Stimulated activated CD8-positive, alpha-beta memory T cell treated with anti-CD3 and anti-CD28 coated beads, Interleukin-4, amount 100 ng/mL, for 1 hour (primary cell): Measurements from ENCODE around the gene AGK.
"Not testable (repeated sequence)": the region's sequence is repeated elsewhere in the genome, so short reads cannot be mapped to it uniquely, and the experiment has no call there.

ENCODE experiments used
- DNase-seq, 2 donors: peaks; one replicate each; pipeline ENCODE4 v3.0.0-alpha.2; 2020; ENCODE audit warnings: low read depth in 2 of 2, low spot score in 1 of 2

AGK gene

DNA sequence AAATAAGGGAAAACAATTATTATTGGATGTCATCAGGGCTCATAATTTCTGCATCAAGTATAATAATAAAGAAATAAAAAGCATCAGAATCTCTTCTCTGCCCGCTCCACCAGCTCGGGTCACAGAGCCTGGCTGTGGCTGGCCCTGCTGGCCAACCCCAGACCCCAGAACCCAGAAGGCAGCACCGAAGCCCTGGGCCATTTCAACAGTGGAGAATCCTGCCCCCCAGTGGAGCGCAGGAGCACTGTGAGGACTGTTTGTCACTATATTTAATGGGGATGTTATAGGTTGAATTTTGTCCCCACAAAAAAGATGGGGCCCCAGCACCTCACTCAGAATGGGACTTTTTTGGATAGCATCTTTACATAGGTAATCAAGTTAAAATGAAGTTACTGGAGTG is 123.5 kb downstream of the AGK start:
- no peak for DNase-seq

DNA sequence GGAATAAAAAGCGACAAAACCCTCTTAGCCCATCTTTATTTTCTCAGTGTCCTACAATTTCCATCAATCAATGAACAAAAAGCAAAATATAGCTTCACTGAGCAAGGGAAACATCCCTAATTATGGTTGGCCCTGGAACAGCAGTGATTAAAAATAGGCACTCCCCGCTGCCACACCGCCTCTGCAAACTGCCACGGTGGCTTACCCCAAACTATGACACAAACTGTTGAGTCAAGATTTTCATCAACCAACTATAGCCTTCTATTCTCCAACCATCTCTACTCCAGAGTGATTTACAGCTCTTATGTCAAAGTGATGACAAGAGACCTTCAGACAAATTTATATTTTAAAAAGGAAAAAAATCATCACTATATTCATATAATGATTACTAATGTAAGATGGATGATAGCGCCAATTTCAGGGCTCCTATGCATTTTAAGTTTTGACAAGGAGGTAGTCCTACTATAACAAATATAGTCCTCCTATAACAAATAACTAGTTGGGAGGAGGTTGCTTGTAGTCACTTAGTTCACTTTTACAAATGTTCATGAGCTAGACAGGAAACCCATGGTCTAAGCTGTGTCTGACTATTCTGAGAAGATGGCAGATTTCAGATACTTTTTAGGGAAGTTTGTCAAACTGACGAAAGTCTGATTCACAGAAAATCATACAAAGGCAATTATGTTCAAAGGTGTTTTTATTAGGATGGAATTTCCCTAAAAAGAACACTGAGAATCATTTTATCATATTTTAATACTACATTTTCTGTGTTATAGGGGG is 124.4 kb downstream of the AGK start:
- no peak for DNase-seq

DNA sequence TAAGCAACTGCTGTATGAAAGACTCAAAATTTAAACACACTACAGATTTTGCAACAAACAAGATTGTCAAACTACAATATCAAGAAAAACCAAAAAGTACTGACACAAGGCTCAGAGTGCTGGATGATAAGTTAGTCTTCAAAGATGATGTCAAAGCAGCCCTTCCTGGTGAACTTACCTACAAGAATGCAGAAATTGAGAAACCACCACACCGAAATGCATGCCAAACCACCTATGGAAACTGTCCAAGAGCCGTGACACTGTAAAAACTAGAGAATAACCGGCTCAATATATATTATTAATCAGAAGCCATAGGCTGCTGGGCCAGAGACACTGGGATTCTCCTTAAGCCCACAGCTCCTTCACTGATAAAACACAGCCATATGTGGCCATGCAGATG is 125.4 kb downstream of the AGK start:
- no peak for DNase-seq

DNA sequence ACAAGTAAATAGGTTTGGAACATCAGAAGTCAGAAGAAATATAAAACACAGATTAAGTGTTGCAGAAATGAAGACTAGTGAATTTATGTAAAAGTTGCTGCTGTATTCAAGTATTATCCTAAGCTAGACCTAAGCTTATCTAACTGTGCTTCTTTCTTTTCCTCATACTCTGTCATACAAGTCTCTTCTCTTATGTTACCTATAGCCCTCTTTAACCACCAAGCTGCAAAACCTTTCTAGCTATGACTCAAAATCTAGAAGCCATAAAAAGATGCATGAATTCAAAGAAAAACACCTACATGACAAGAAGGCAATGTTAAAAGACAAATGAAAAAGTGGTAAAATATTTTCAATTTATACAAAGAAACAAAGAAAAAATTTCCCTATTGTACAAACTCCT is 127.8 kb downstream of the AGK start:
- DNase-seq: no peak

DNA sequence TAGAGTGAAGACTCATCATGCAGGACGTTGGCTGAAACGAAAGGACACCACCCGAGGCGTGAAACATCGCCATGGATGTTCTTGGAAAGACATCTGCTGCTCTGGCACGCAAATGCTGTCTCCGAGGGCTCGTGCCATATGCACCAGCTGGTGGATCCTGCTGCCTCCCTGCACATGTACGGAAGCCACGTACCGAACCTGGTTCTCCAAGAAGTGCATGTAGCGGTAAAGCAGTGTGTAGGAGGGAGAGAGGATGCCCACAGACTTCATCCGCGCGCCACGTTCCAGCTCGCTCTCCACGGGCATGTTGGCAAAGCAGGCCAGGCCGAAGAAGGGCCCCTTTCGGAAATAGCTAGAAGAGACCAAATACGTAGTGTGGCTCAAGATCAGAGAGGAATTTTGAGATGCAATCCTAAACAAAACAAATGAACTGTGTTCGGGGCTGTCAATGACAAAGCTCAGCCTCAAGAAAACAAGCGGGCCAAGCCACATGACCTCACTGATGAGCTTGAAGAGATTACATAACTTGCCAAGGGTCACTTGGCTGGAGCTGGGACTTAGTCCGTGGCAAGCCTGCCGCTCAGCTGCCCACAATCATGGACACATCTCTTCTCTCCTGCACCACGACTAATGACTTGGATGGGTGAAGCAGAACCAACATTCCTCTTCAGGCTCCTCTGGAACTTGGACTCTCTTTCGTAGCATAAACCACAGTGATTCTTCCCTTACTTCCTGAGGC is 134.2 kb downstream of the AGK start:
- DNase-seq: no peak

DNA sequence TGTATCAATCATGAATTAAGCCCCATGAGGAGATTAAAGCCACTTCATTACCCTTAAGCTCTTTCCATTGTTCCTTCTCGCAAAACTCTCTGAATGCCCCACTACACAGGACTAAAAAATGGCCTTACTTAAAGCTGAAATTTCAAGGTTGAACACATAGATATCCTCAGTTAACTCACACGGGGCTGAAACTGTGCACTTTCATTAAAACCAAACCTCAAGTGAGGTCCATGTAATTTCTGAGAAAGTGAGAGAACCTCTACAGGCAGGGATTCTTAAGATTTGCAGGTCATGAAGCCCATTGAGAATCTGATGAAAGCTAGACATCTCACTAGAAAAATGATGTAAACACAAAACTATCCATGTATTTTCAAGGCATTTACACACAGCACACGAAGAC is 134.9 kb downstream of the AGK start:
- DNase-seq: no peak

DNA sequence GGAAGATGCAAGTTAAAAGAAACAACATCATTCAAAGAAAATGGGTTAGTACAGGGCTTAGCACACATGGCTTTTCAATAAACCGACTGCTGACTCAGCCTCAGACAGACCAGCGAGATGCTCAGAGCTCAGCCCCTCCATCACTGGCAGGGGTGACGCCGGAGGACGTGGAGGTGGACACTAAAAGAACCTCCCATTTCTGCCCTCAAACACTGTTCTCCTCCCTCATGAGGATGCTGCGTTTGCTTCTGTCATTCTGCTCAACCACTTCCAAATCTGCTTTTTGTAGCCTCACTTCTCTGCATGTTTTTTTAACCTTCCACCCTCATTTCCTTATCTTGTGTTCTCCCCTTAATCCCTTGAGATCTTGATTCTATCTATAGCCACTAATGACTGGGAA is 135.5 kb downstream of the AGK start:
- DNase-seq: no peak

DNA sequence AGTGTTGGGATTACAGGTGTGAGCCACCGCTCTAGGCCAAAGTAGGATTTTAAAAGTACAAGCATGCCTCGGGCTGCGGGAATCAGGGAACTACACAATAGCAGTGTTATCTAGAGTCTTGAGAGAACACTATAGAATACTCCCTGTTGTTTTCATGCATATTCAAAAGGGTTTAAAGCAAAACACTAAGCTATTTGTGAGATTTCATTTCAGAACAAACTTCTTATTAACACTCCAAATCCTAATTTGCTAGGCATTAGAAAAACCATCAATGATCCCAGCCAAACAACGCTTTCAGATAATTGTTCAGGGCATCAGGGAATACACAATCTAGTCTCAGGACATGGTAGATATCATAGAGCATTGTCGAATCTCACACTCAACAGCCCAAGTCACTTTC is 136.8 kb downstream of the AGK start:
- no peak for DNase-seq

DNA sequence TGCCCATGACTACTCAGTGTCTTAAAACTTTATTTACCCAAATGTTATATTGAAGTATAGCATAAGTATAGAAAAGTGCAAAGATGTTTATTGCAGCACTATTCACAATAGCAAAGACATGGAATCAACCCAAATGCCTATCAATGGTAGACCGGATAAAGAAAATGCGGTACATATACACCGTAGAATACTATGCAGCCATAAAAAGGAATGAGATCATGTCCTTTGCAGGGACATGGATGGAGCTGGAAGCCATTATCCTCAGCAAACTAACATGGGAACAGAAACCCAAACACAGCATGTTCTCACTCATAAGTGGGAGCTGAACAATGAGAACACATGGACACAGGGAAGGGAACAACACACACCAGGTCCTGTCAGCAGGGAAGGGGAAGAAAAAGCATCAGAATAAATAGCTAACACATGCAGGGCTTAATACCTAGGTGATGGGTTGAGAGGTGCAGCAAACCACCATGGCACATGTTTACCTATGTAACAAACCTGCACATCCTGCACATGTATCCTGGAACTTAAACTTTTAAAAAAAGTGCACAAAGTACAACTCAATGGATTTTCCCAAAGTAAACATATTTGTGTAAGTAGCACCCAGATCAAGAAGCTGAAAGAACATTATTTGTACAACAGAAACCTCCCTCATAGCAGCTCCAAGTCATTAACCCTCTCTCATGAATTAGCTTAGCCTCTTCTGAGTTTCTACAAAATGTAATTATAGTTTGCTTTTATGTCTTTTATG is 138.0 kb downstream of the AGK start:
- not testable (repeated sequence) for DNase-seq

DNA sequence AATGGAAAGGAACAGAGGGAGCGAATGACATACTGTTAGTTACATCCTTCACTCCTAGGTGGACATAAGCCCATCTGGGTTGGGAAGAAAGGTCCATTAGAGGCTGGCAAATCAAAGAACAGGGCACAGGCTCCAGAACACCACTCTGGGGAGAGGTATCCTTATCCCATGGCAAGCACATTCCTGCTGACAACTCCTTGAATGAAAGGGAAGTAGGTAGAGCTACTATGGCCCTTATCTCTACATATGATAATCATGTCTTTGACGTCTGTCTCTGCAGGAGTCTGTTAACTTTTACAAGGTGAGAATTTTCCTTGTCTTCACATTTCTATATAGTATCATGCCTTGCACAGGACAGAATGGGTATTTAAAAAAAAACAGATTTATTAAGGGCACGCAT is 140.3 kb downstream of the AGK start:
- no peak for DNase-seq

DNA sequence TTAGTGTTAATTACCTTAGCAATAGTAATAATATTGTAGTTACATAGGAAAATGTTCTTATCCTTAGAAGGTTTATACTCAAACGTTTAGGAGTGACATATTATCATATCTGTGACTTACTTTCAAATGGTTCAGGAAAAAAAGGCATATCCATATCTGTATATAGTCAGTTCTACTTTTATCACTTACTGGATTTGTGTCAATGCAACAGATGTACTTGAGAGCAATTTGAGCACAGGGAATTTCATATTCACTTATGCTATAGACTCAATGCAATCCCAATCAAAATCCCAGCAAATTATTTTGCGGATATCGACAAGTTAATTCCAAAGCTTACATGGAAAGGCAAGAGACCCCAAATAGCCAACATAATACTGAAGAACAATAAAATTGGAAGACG is 140.8 kb downstream of the AGK start:
- DNase-seq: no peak

DNA sequence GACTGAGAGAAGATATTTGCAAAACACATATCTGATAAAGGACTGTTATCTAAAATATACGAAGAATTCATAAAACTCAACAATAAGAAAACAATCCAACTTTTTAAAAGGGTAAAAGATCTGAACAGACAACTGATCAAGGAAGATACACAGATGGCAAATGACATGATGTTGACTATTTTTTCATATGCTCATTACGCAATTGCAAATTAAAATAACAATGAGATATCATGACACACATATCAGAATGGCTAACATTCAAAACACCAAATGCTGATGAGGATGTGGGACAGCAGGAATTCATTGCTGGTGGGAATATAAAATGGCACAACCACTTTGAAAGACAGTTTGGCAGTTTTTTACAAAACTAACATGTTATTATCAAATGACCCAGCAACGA is 141.9 kb downstream of the AGK start:
- DNase-seq: no peak

DNA sequence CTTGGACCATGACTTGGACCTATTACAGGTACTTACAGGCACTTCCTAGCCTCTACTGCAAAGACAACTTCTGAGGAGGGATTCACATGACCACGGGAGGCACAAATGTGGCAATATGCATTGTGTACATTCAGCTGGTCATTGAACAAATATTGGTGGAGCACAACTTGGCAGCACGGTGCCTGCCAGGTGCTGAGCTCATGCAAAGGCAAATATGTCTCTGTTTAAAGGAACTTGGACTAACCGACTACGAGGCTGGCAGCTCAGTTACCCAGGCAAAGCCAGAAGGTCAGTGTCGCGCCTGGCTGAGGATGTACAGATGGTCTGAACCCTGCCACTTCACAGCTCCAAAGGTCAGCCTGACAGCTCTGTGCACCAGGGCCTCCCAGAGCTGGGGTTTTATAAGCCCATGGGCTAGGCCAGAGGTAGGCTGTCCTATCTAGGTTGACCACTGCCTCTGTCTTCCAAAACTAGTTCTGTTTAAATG is 144.6 kb downstream of the AGK start:
- no peak for DNase-seq

DNA sequence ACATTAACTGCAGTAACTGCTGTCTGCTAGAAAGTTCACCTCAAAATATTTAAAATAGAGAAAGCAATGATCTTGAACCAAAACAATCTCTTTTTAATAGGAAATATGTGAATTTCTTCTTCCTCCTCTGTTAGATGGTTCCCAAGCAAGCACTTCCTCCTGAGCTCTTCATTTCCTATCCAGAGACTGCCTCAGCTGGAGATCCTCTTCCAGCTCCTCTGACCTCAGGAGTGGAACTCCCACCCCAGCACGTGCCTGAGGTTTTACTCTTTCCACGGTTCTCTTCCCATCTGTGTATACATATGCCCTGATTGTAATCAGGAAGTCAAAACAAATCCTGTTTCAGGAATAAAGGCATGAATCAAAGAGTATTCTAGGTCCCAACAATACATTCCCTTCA is 145.1 kb downstream of the AGK start:
- DNase-seq: no peak

DNA sequence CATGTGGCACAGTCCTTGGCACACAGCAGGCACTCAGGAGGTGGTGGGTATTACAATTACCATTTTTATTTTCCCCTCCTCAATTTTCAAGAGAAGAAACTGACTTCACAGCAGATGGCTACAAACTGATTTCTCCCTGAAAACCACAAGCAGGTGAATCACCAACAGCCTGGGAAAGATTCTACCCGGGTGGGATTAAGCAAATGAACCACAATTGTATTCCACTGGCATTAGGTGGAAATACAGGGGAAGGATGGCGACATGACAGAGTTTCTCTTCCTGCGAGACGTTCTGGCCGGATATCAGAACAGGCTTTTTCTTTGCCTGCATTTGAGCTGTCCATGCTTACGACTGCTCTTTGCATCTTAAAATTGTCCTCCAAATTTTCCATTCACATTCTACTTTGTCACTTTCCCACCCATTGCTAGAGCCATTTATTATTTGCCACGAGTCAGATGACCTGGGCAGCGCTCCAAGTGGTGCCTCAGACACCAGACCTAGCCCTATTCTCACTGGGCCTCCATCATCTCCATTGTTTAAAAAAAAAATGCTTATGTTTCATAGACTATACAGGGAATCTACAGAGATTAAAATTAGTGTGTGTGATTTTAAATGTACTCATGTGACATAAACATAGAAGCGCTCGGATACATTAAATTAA is 146.1 kb downstream of the AGK start:
- no peak for DNase-seq

DNA sequence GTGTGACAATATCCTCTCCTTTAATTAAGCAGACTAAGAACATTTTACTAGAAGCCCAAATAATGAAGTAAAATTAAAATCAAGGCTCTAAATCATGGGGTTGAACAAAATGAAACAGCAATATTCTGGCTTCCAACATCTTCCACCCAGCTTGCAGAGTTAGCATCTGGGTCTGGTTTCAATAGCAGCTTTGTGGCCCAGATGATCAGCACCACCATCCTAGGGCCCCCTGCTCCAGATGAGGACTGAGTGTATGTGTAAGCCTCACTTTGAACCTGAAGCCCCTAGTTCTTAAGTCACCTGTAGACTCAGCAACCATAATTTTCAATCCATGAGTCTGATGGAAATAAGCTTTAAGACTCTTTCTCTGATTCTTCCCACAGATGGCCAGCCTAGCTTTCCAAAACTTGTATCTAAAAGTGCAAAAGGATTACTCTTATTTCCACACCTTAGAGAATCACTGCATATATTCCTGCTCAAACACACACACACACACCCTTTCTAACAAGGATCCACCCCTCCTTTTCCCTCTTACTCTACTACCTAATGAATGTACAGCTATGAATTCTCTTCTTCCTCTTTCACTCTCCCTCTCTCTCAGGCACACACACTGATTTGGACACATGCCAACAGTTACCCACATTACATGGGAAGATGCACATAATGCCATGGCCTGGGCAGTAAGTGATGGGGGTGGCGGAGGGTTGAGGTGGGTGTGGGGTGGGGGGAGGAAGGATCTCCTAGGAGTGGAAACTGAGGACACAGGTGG is 147.2 kb downstream of the AGK start:
- DNase-seq: no peak

DNA sequence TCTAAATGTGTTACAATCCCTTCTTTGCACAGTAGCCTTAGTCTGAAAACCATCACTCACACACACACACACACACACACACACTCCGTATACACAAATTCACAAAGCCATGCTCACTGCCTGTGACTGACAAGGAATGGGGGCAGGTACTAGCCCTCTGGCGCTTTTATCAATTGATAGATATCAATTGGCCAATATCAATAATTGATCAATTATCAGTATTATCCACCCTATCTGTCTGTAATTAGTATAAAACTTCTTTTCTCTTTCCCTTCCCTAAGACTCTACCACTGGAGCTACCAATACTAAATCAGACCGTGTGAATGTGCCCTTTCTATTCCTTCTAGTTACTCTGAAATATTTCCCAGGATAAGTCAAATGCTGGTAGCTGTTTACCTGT is 148.7 kb downstream of the AGK start:
- DNase-seq: no peak

DNA sequence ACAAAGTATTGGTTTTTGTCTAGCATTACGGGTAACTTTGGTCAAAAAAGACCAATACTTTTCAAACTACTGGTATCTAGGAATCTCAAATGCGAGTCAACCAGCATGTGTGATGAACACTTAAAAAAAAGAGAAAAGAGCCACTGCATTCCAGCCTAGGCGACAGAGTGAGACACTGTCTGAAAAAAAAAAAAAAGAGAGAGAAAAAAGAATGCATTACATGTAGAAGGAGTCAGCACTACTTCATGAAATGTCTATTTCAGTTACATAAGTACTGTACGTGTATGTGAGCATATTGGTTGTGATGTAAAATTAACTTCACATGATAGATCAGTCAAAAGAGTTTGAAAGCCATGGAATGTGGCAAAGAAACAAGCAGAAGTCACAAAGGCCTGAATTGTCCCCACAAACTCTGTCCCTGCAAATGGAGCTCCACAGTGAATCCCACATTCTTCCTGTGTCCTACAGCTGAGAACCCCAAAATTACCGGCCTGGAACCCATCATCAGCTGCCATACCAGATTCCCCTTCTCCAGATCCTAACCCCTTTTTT is 149.2 kb downstream of the AGK start:
- no peak for DNase-seq

DNA sequence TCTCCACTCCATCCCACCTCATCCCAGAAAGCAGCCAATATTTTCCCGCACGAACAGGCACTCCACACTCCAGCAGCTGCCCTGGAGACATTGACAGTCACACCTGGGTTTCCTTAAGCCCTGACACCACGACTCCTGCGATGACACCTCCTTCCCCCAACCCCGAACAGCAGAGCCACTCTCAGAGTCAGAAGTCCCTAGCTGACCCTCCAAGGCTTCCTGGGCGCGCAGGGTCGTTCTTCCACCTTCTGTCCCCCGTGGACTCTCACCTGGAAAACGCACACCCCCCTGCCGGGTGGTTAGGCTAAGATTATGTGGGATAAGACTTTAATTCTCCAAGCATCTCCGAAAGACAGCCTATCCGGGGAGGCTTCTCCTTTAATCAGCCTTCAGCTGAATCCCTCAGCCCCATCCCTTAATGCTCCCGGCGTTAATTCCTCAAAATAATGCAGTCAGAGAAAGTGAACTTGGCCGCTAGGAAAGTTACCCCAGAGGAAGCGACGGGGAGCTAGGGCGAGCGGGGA is 149.7 kb downstream of the AGK start:
- DNase-seq: peak in 1 of 2 donors; percentile 1

DNA sequence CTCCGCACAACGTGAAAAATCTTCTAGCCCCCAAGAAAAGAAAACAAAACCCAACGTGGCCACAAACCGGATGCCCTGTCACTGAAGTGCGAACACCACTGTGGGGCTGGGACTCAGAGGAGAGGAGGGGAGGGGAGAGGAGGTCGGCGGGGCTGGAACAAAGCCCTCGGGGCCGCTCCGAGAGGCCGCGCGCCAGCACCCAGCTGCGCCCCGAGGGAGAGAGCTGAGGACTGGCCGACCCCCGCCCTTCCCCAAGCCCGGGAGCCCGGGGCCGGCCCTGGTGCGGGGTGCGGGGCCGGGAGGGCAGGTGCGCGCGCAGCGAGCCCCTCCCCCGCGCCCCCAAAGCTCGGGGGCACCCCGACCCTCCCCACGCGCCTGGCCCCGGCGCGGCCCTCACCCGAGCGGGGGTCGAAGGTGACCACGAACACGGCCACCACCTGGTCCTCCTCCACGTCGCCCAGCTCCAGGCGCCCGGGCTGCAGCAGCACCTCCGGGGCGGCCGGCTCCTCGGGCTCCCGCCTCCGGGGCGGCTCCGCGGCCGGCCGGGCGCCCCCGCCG is 150.4 kb downstream of the AGK start:
- DNase-seq: peak; percentile 39 to 52
